Frontal cortex (tissue), 4 donors: ENCODE measurements around the gene ADARB2. TPM values are rescaled to one million over a fixed set of nuclear protein-coding genes. Genes with fewer than 3 reads are reported as not detected.

Source experiments
- DNase-seq, 2 donors: peaks; one replicate each; pipeline ENCODE4 v3.0.0; 2012; ENCODE audit warnings: low spot score in 2 of 2
- FAIRE-seq: peaks from 2 replicates; lab custom pipeline; 2012; peaks lifted over from hg19 to GRCh38; lab: Jason Lieb, UNC
- total RNA-seq: library from RNA; depleted of rRNA; stranded (reverse); fragments of >200 nt; gene quantifications from one replicate; pipeline ENCODE4 v1.2.3, GENCODE V29; 2014
- donor health status: control.
- donor health status: control.
- donor health status: control.

Gene ADARB2
- total RNA-seq, 1 donor from 2014 or later: 3.3 TPM

DNA sequence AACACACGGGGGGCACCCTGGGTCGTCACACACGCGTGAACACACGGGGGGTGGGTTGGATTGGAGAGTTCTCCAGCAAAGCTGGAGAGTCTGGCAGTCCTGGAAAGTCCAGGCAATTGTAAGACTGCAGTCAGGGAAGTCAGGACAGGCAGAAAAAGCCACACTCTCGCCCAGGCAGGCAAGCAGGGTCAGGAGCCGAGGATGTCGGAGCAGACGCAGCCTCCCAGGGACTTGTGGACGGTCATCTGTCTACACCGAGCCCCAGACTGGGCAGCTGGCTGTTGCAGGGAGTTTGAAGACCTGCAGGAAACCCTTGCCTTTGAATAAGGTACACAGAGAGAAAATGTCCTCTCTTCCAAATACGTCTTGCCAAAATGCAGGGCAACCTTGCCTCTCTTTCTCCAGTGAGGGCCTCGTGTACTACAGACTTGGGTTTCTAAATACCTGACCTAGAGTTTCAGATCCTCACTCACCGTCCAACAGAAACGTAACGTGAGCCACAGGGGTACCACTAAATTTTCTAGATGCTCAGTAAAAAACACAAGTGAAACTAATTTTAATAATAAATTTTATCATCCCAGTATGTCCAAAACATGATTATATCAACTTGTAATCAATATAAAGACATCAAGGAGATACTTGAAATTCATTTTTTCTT lies 176.7 kb downstream of the ADARB2 start:
- FAIRE-seq: no peak
- no peak for DNase-seq

DNA sequence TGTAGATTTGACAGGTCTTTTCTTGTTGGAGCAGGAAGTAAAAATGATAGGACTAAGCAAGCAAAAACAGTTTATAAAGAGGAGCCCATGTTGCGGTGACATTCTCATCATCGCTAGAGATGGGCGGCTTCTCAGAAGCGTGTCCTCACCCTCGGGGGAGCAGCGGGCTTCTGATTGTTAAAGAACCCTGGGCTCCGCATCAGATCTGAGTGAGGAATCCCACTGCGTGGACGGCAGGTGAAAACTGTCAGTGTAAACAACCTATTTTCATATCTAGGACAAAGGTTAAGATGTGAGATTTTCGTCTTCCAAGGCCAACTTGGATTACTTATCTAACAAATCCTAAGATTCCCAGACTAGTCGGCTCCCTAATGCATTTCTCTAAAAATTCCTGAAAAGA lies 177.6 kb downstream of the ADARB2 start:
- FAIRE-seq (no peak), DNase-seq (no peak)

GRCh38 chr10:1559311-1559710 lies 178.0 kb downstream of the ADARB2 start:
- DNase-seq: no peak
- FAIRE-seq: no peak

DNA sequence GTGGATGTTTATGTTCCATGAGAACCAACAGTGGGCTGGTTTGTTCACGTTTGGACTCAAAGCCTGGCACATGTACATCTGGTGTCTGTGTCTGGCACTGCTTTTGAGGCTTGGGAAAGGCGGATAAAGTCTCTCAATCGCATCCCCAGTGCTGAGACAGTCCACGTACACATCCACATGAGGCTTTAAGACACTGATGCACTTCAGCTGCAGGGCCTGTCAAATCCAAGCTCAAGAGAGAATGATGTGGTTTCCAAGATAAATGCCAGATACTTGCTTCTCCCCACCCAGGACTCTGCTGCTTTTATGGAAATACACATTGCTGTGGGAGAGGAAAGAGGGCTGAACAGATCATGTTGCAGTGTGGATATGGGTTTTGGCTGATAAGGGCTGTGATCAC lies 178.4 kb downstream of the ADARB2 start:
- DNase-seq: no peak
- no peak for FAIRE-seq

DNA sequence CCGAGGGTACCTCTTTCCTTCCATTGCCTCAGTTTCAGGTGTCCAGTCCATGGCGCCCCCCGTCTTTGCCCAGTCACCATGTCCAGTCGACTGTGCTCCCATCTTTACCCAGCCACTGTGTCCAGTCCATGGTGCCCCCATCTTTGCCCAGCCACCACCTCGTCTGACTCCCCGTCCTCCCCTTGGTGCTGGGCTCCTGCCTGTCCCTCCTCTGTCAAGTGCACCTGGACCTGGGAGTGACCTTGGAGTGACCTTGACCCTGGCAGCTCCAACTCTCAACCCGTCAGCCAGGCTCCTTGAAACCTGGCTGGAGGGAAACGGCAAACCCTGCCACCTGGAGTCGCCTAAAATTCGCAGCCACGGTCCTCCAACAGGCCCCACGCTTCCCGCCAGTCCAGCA lies 180.2 kb downstream of the ADARB2 start:
- no peak for FAIRE-seq
- no peak for DNase-seq

- DNase-seq (no peak), FAIRE-seq (no peak)
Observed at GRCh38 chr10:1556496-1556895, 180.8 kb downstream of the ADARB2 start.

- no peak for DNase-seq
- FAIRE-seq: no peak
Observed at GRCh38 chr10:1553951-1554350, 183.4 kb downstream of the ADARB2 start.

GRCh38 chr10:1552881-1553670 lies 184.2 kb downstream of the ADARB2 start:
- no peak for DNase-seq
- no peak for FAIRE-seq

DNA sequence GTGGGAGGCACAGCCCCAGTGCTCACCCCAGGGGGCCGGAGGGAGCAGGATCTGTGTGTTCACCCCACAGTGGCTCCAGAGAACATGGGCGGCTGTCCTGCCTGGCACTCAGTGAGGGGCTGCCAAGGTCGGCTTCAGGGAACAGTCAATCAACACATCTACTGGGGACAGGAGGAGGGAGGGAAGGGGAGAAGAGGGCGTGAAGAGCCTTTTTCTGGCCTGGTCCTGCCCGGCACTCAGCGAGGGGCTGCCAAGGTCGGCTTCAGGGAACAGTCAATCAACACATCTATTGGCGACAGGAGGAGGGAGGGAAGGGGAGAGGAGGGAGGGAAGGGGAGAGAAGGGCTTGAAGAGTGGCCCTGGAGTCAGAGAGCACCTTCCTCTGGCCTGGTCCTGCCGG lies 184.9 kb downstream of the ADARB2 start:
- no peak for FAIRE-seq
- no peak for DNase-seq

GRCh38 chr10:1551636-1552338 lies 185.5 kb downstream of the ADARB2 start:
- DNase-seq (no peak), FAIRE-seq (no peak)

- DNase-seq: no peak
- FAIRE-seq: no peak
Observed at GRCh38 chr10:1550616-1551015, 186.7 kb downstream of the ADARB2 start.

GRCh38 chr10:1550291-1550595 lies 187.1 kb downstream of the ADARB2 start:
- DNase-seq: no peak
- FAIRE-seq: no peak

DNA sequence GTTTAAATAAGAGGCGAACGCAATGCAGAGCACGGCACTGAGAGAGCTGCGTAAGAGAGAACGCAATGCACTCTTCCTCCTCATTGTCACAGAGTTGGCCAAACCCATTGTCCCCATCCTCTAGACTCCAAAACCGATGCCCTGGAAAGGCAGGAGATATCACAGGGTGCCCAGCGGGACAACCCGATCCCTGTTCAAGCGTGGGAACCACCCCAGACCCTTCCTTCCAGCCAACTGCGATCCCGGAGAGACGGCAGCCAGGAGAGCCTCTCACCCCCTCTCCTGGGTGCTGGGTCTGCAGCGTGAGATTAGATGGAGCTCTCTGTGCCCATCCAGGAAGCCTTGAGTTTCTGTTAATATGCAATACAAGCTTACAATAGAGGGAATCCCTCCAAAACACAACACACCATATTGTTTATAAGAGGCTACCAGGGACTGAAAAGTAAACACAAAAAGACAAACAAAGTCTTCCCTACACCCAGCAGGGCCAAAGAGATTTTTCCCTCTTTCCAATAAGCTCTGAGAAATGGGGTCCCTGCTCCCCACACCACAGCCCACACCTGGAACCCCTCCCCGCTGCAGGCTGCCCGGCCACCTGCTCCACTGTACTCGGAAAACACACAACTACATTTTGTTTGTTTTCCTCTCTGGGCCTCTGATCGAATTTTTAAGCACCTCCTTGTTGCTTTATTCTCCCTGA lies 187.6 kb downstream of the ADARB2 start:
- DNase-seq (no peak), FAIRE-seq (no peak)

- FAIRE-seq (no peak), DNase-seq (no peak)
Observed at GRCh38 chr10:1548596-1548995, 188.7 kb downstream of the ADARB2 start.

GRCh38 chr10:1548146-1548545 lies 189.2 kb downstream of the ADARB2 start:
- no peak for FAIRE-seq
- DNase-seq: no peak

DNA sequence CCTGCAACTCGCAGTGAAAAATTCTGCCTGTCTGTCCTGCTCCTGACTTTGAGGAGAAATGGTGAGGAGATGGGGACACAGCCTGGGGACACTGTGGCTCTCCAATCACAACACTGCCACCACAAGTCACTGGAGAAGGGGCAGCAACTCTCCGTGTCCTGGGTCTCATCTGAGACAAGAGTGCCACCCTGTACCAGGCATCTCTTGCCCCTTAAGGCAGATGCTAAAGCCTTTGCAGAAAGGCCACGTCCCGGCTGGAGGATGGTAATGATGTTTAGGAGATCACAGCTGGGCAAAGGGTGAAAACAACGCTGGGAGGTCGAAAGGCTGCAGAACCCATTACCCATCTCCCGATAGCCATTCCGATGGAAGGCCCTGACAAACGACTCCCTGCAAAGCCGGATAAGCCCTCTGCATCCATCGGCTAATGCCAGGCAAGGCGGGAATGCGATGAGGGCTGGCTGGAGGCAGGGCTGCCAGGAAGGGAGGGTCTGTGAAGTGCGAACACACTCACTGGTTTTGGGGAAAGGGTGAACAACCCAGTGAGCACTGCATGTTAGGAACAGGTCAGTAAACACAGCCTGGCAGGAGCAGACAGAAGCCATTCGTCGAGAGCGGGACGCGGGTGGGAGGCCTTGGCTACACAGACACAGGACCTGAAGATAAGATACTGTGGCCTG lies 190.8 kb downstream of the ADARB2 start:
- DNase-seq: no peak
- FAIRE-seq: no peak

GRCh38 chr10:1545524-1545923 lies 191.8 kb downstream of the ADARB2 start:
- no peak for FAIRE-seq
- no peak for DNase-seq

DNA sequence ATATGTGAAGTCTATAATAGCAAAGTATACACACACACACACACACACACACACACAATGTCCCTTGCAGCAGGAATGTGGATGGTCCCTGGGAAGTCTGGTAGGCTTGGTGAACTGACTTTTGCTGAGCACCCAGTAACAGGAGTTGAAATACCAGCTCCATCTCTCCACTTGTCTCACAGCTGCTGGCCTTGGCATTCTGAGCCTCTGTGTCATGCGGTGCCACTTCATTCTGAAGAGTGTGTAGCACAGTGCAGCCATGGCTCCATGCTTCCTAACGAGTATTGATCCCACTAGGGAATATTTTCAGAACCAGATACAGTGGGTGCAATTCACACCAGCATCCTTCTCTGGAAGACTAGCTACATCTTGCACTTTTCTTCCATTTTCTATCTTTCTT lies 192.4 kb downstream of the ADARB2 start:
- DNase-seq (no peak), FAIRE-seq (no peak)

- FAIRE-seq: no peak
- no peak for DNase-seq
Observed at GRCh38 chr10:1544209-1544673, 193.1 kb downstream of the ADARB2 start.

GRCh38 chr10:1543596-1543995 lies 193.7 kb downstream of the ADARB2 start:
- FAIRE-seq: no peak

More at GRCh38 chr10:1543596-1543995, 193.7 kb downstream of the ADARB2 start:
- no peak for DNase-seq
